ENCODE results near the gene CACNA1B. TPM values are rescaled to one million over a fixed set of nuclear protein-coding genes. Genes with fewer than 3 reads are reported as not detected.

CACNA1B gene
- total RNA-seq, 3 donors from 2014 or later: 0.12 to 1.7 (median 0.22) TPM

- TF ChIP-seq CTCF (IDR thresholded peaks at IDR 0.05): no peak
- Histone ChIP-seq H3K9me3 (no peaks in the 10 kb centered on the region), H3K4me1 (ENCODE audit: low read depth) (no peaks in the 10 kb centered on the region), H3K4me3 (no peak overlapping the region), H3K36me3 (ENCODE audit: low read depth) (peaks cover 5% of the 10 kb centered on the region)
- ATAC-seq (no peak), DNase-seq (no peak)
- intact Hi-C loops (cut with DNase I, micrococcal nuclease): no loop called here
Observed at GRCh38 chr9:137832830-137833590, 44.6 kb upstream of the CACNA1B start.

- H3K9me3 ChIP-seq: no peaks in the 10 kb centered on the region
- ATAC-seq (no peak), DNase-seq (no peak)
- intact Hi-C loops (cut with DNase I, micrococcal nuclease): no loop called here
- H3K4me3 ChIP-seq: no peak overlapping the region
- TF ChIP-seq CTCF (IDR thresholded peaks at IDR 0.05): no peak
- H3K36me3 ChIP-seq (ENCODE audit: low read depth): peaks cover 5% of the 10 kb centered on the region
- H3K4me1 ChIP-seq (ENCODE audit: low read depth): no peaks in the 10 kb centered on the region
Observed at GRCh38 chr9:137833721-137834613, 43.6 kb upstream of the CACNA1B start.

- TF ChIP-seq CTCF (IDR thresholded peaks at IDR 0.05): no peak
- Histone ChIP-seq H3K36me3 (ENCODE audit: low read depth) (peaks cover 5% of the 10 kb centered on the region), H3K4me1 (ENCODE audit: low read depth) (no peaks in the 10 kb centered on the region), H3K4me3 (no peak overlapping the region), H3K9me3 (no peaks in the 10 kb centered on the region)
- intact Hi-C loops (cut with DNase I, micrococcal nuclease): no loop called here
- ATAC-seq: no peak
- DNase-seq: no peak
Observed at GRCh38 chr9:137834846-137835546, 42.6 kb upstream of the CACNA1B start.

GRCh38 chr9:137836151-137836830, 41.3 kb upstream of the CACNA1B start:
- intact Hi-C loops (cut with DNase I, micrococcal nuclease): no loop called here
- TF ChIP-seq CTCF (IDR thresholded peaks at IDR 0.05): no peak
- no peak for DNase-seq
- H3K4me1 ChIP-seq (ENCODE audit: low read depth): no peaks in the 10 kb centered on the region
- peaks cover 5% of the 10 kb centered on the region for H3K36me3 ChIP-seq (ENCODE audit: low read depth)
- ATAC-seq: peak; percentile 12
- H3K9me3 ChIP-seq: no peaks in the 10 kb centered on the region
- no peak overlapping the region for H3K4me3 ChIP-seq

DNA sequence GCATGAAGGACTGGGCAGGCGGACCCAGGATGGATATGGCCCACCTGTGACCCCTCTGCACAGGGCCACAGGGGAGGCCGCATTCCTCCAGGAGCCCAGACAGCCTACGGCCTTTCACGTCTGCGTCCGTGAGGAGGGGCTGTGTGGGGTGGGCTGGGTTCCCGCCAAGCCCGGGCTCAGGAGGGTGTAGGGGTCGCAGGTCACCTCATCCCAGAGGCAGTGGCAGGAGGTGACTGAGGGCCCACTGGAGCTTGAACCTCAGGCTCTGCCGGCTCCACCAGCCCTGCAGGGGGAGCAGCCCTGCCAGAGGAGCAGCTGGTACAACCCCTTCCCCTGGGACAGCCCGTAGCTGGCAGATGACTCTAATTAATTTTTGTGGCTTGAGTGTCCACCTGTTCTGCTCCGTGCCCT, 40.7 kb upstream of the CACNA1B start:
- ATAC-seq (no peak), DNase-seq (no peak)
- no peaks in the 10 kb centered on the region for H3K4me1 ChIP-seq (ENCODE audit: low read depth)
- no peak for TF ChIP-seq CTCF (IDR thresholded peaks at IDR 0.05)
- H3K36me3 ChIP-seq (ENCODE audit: low read depth): peaks cover 5% of the 10 kb centered on the region
- intact Hi-C loops (cut with DNase I, micrococcal nuclease): no loop called here
- no peak overlapping the region for H3K4me3 ChIP-seq
- H3K9me3 ChIP-seq: no peaks in the 10 kb centered on the region

Measured in mucosa of descending colon (tissue), 3 donors.